HepG2 (cell line): ENCODE results near the gene KIF22. TPM values are rescaled to one million over a fixed set of nuclear protein-coding genes. Genes with fewer than 3 reads are reported as not detected.

ENCODE experiments used
- ASH2L ChIP-seq: fragments of 300-600, 200-600 bp; sonication (generic); IDR thresholded peaks from 2 replicates; pipeline ENCODE4 v1.7.0; 2017; ENCODE audit warnings: low read depth, mild to moderate bottlenecking, moderate library complexity, mixed read lengths, low read length; ENCODE audit not compliant: insufficient read length
- EHMT2 ChIP-seq: fragments of 200-600 bp; sonication (generic); IDR thresholded peaks from 2 replicates; pipeline ENCODE4 v1.7.0; 2017; ENCODE audit warnings: antibody characterized with exemption, low read depth, low read length, borderline replicate concordance
- ESRRA ChIP-seq: sonication (generic); formaldehyde crosslinking; IDR thresholded peaks from 2 replicates; pipeline ENCODE4 v1.5.1; 2020; ENCODE audit warnings: mild to moderate bottlenecking, low read depth, missing genetic modification reagents
- FOXA1 ChIP-seq, 2 experiments: fragments of 450-650 bp in 1 of 2; sonication (generic) in 1 of 2; formaldehyde crosslinking in 1 of 2; IDR thresholded peaks; 2 replicates each; pipeline versions ENCODE4 v1.4.0 to v1.6.1; 2016 to 2020; ENCODE audit warnings: missing genetic modification reagents in 1 of 2
- GTF3A ChIP-seq: sonication (generic); formaldehyde crosslinking; conservative IDR thresholded peaks from 2 replicates; pipeline ENCODE4 v1.4.0; 2020; ENCODE audit warnings: mild to moderate bottlenecking, missing genetic modification reagents
- JUND ChIP-seq: sonication (generic); formaldehyde crosslinking; IDR thresholded peaks from 2 replicates; pipeline ENCODE4 v1.8.0; 2022; ENCODE audit warnings: mild to moderate bottlenecking, missing genetic modification reagents
- KDM1A ChIP-seq: IDR thresholded peaks from 2 replicates; pipeline ENCODE4 v1.6.1; 2016; ENCODE audit warnings: missing compliant biosample characterization
- KDM3A ChIP-seq: IDR thresholded peaks from 2 replicates; pipeline ENCODE4 v1.6.1; 2018; ENCODE audit warnings: low read depth, missing compliant biosample characterization
- KIAA2018 ChIP-seq: sonication (generic); formaldehyde crosslinking; IDR thresholded peaks from 2 replicates; pipeline ENCODE4 v1.5.0; 2020; ENCODE audit warnings: mild to moderate bottlenecking, missing genetic modification reagents, borderline replicate concordance
- MED1 ChIP-seq: sonication (generic); formaldehyde crosslinking; IDR thresholded peaks from 2 replicates; pipeline ENCODE4 v1.4.0; 2020; ENCODE audit warnings: missing genetic modification reagents
- NCOA1 ChIP-seq: sonication (generic); formaldehyde crosslinking; IDR thresholded peaks from 2 replicates; pipeline ENCODE4 v1.9.0; 2021; ENCODE audit warnings: missing genetic modification reagents
- SOX6 ChIP-seq, 2 experiments: fragments of 450-650 bp in 1 of 2; sonication (generic) in 1 of 2; formaldehyde crosslinking in 1 of 2; IDR thresholded peaks; 2 replicates each; pipeline versions ENCODE4 v1.4.0 to v1.6.1; 2017 to 2020; ENCODE audit warnings: antibody characterized with exemption in 1 of 2, mild to moderate bottlenecking in 1 of 2, missing genetic modification reagents in 1 of 2
- ZFP41 ChIP-seq: sonication (generic); formaldehyde crosslinking; IDR thresholded peaks from 2 replicates; pipeline ENCODE4 v1.4.0; 2020; ENCODE audit warnings: mild to moderate bottlenecking, missing genetic modification reagents, borderline replicate concordance
- ZNF224 ChIP-seq: sonication (generic); formaldehyde crosslinking; IDR thresholded peaks from 2 replicates; pipeline ENCODE4 v1.5.0; 2020; ENCODE audit warnings: mild to moderate bottlenecking, missing genetic modification reagents
- ZNF232 ChIP-seq: sonication (generic); formaldehyde crosslinking; IDR thresholded peaks from 2 replicates; pipeline ENCODE4 v1.4.0; 2020; ENCODE audit warnings: missing genetic modification reagents, borderline replicate concordance
- ZNF329 ChIP-seq: sonication (generic); formaldehyde crosslinking; IDR thresholded peaks from 2 replicates; pipeline ENCODE4 v1.9.0; 2021; ENCODE audit warnings: low read depth, mild to moderate bottlenecking, missing genetic modification reagents
- ZNF510 ChIP-seq: sonication (generic); formaldehyde crosslinking; IDR thresholded peaks from 2 replicates; pipeline ENCODE4 v1.4.0; 2020; ENCODE audit warnings: low read depth, mild to moderate bottlenecking, missing genetic modification reagents
- polyA plus RNA-seq, 8 experiments: library from polyadenylated mRNA; depleted of rRNA in 3 of 8; stranded (reverse) in 7 of 8; unstranded in 1 of 8; fragments of >200 nt; fragmentation: Illumina TruSeq in 4 of 8; extraction: Trizol in 4 of 8; gene quantifications; 2 replicates each; pipeline versions ENCODE4 v1.2.1 to v1.2.3, GENCODE V29; 2011 to 2016; ENCODE audit warnings: low read depth in 4 of 8, missing spikeins in 1 of 8, mixed read lengths in 1 of 8; ENCODE audit not compliant: insufficient read depth in 1 of 8
- total RNA-seq, 5 experiments: library from RNA; depleted of rRNA; stranded (reverse); fragments of >200 nt; fragmentation: Illumina TruSeq; extraction: Trizol; gene quantifications; 2 replicates each; pipeline ENCODE4 v1.2.3, GENCODE V29; 2016; ENCODE audit warnings: low read depth in 1 of 5
- TF ChIP-seq, protein P1 (sequence below): sonication (generic); formaldehyde crosslinking; IDR thresholded peaks from 2 replicates; pipeline ENCODE4 v1.8.0; 2022; ENCODE audit warnings: missing genetic modification reagents, mild to moderate bottlenecking, moderate library complexity, borderline replicate concordance

KIF22 gene
- total and polyA plus RNA-seq, 2 of the 13 experiments (the other 11 are each of a cell fraction or from before 2014, with no cell fraction given) = 95.8 to 118 TPM

DNA sequence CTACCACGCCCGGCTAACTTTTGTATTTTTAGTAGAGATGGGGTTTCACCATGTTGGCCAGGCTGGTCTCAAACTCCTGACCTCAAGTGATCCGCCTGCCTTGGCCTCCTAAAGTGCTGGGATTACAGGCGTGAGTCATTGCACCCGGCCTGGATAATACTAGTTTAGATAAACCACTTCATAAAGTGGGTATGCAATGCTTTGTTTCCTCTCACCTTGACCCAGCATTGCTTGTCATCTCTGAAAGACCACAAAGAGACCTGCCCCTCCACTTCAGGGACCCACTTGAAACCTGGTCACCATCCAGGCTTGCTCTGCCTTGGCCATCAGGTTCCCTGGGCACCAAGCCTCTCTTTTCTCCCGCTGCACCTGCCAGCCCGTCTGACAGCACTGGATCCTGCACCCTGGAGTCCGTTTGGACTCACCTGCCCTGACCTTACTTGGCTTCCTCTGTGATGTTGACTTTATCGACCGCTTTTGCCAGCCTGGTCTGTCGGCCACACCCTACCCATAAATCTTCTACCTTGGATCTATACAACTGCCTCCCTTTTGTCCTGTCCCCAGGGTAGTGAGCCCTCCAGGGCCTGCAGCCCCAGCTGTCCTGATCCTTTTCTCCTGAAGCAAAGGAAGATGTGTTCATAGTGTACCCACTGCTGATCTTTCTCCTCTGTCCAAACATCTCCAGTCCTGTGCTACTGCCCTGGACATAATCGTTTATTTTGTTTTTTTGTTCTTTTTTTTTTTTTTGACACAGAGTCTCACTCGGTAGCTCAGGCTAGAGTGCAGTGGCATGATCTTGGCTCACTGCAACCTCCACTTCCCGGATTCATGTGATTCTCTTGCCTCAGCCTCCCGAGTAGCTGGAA is 25.2 kb upstream of the KIF22 start (continued):
- TF ChIP-seq KIAA2018 (CRISPR knock-in tag) = no peak
- no peak; the same call in 1 of the 2 replicates for TF ChIP-seq ZFP41
- no peak; the same call in 1 of the 2 replicates for TF ChIP-seq EHMT2
- TF ChIP-seq ASH2L = peak; percentile 69
- TF ChIP-seq MED1 (CRISPR knock-in tag) = peak; percentile 97
- TF ChIP-seq JUND (CRISPR knock-in tag) = peak; percentile 83
- TF ChIP-seq NCOA1 (CRISPR knock-in tag) = peak; percentile 67; the same call in 1 of the 2 replicates
- TF ChIP-seq ZNF224 (CRISPR knock-in tag) = peak; percentile 51; the same call in 1 of the 2 replicates
- TF ChIP-seq GTF3A (CRISPR knock-in tag) = no peak
- no peak for TF ChIP-seq SOX6 (IDR thresholded peaks at IDR 0.05)
- peak; percentile 98 for TF ChIP-seq SOX6 (CRISPR knock-in tag; IDR thresholded peaks at IDR 0.05)
- TF ChIP-seq, protein P1, sequence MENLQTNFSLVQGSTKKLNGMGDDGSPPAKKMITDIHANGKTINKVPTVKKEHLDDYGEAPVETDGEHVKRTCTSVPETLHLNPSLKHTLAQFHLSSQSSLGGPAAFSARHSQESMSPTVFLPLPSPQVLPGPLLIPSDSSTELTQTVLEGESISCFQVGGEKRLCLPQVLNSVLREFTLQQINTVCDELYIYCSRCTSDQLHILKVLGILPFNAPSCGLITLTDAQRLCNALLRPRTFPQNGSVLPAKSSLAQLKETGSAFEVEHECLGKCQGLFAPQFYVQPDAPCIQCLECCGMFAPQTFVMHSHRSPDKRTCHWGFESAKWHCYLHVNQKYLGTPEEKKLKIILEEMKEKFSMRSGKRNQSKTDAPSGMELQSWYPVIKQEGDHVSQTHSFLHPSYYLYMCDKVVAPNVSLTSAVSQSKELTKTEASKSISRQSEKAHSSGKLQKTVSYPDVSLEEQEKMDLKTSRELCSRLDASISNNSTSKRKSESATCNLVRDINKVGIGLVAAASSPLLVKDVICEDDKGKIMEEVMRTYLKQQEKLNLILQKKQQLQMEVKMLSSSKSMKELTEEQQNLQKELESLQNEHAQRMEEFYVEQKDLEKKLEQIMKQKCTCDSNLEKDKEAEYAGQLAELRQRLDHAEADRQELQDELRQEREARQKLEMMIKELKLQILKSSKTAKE (CRISPR knock-in tag) = peak; percentile 94
- peak; percentile 88 for TF ChIP-seq FOXA1 (IDR thresholded peaks at IDR 0.05)
- TF ChIP-seq FOXA1 (CRISPR knock-in tag; IDR thresholded peaks at IDR 0.05) = peak; percentile 99
- peak; percentile 87; the same call in 1 of the 2 replicates for TF ChIP-seq ESRRA (CRISPR knock-in tag)
- TF ChIP-seq ZNF329 (CRISPR knock-in tag) = no peak
- TF ChIP-seq ZNF232 (CRISPR knock-in tag) = peak; percentile 94; the same call in 1 of the 2 replicates
- 0 out of 2 replicates have a peak, but pooled peaks have one; percentile 39 for TF ChIP-seq ZNF510 (CRISPR knock-in tag)
- peak; percentile 87; the same call in 1 of the 2 replicates for TF ChIP-seq KDM3A (CRISPR knock-in tag)
- peak; percentile 77; the same call in 1 of the 2 replicates for TF ChIP-seq KDM1A (CRISPR knock-in tag)
